HG02884 (cell line): ENCODE results near the gene SNRNP40.
"Not testable (repeated sequence)": the region's sequence is repeated elsewhere in the genome, so short reads cannot be mapped to it uniquely, and the experiment has no call there.

Experiments used
- ATAC-seq: cut with Tn5 transposase; IDR thresholded peaks from one replicate; pipeline ENCODE4 v1.9.1; 2021; ENCODE audit warnings: mild to moderate bottlenecking, moderate library complexity; ENCODE audit not compliant: unreplicated experiment

SNRNP40 gene

DNA sequence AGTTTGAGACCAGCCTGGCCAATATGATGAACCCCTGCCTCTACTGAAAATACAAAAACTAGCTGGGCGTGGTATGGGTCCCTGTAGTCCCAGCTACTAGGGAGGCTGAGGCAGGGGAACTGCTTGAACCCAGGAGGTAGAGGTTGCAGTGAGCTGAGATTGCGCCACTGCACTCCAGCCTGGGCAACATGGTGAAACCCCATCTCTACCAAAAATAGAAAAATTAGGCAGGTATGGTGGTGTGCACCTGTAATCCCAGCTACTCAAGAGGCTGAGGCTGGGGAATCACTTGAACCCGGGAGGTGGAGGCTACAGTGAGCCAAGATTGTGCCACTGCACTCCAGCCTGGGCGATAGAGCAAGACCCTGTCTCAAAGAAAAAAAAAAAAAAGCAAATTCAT lies 8.8 kb downstream of the SNRNP40 start:
- not testable (repeated sequence) for ATAC-seq

DNA sequence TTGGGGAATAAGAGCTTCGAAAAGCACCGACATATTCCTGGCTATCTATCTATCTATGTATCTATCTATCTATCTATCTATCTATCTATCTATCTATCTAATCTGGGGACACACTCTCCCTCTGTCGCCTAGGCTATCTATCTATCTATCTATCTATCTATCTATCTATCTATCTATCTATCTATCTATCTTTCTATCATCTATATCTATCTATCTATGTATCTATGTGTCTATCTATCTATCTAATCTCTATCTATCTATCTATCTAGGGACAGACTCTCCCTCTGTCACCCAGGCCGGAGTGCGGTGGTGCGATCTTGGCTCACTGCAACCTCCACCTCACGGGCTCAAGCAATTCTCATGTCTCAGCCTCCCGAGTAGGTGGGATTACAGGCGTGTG lies 14.2 kb downstream of the SNRNP40 start:
- ATAC-seq: not testable (repeated sequence)

GRCh38 chr1:31273619-31274018 lies 23.0 kb downstream of the SNRNP40 start:
- no peak for ATAC-seq

DNA sequence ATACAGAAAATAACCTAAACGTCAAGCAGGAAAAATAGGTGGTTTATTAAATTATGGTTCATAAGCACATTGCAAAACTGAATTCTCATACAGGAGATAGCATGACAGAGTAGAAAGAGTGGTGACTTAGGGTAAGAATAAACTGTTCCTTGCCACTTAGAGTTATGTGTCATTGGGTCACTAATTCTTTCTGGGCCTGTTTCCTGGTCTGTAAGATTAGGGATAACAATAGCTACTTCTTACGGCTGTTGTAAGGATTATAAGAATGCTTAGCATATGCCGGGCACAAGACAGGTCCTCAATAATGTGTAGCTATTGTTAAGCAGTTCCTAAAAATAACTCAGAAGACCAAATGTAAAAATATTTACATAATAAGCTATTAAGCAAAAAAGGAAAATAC lies 24.2 kb downstream of the SNRNP40 start:
- no peak for ATAC-seq

GRCh38 chr1:31266547-31266946 lies 30.0 kb downstream of the SNRNP40 start:
- no peak for ATAC-seq

DNA sequence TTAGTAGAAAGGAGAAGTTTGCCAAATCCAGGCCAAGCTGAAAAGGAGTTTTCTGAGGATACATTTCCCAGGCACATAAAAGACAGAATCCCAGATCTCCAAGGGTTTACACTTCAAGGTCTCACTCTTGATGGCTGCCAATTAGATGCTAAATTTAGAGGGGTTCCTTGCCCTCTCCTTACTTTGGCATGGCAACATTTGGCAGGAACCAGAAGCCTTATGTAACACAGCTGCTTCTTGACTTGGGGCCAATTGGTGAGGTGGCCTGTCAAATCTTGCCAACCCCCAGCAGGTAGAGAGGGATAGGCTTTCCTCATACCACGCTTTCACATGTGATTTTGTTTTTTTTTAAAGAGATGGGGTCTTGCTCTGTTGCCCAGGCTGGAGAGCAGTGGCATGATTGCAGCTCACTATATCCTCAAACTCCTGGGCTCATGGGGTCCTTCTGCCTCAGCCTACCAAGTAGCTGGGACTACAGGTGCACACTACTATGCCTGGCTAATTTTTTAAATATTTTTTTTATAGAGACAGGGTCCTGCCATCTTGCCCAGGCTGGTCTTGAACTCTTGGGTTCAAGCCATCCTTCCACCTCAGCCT lies 31.7 kb downstream of the SNRNP40 start:
- no peak for ATAC-seq

DNA sequence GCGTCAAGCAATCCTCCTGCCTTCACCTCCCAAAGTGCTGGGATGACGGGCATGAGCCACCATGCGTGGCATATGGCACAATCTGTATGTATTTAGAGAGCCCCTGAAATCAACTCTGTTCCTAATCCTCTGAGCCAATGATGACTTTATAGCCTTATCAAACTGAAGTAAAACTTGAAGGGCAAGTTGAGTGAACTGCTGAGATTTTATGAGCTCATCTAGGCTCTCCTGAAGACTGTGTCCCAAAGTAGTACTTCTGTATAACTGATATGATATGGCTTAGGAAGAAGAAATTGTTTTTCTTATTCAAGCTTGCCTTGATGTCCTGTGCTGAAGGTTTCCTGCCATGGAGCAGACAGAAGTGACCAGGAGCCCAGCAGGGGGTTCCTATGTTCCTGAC lies 33.2 kb downstream of the SNRNP40 start:
- no peak for ATAC-seq

DNA sequence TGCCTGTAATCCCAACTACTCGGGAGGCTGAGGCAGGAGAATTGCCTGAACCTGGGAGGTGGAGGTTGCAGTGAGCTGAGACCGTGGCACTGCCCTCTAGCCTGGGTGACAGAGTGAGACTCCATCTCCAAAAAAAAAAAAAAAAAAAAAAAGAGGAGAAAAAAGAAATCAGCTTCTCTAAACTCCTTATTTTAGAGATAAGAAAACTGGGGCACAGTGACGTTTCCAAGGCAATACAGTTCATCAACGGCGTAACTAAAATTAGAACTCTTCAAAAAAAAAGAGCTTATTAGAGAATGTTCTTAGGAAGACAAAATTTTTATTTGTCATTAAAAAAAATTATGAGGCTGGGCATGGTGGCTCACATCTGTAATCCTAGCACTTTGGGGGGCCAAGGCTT lies 34.2 kb downstream of the SNRNP40 start:
- not testable (repeated sequence) for ATAC-seq

- ATAC-seq: no peak
Observed at GRCh38 chr1:31261916-31262315, 34.7 kb downstream of the SNRNP40 start.

- no peak for ATAC-seq
Observed at GRCh38 chr1:31259746-31260145, 36.8 kb downstream of the SNRNP40 start.

GRCh38 chr1:31258581-31258980 lies 38.0 kb downstream of the SNRNP40 start:
- no peak for ATAC-seq

DNA sequence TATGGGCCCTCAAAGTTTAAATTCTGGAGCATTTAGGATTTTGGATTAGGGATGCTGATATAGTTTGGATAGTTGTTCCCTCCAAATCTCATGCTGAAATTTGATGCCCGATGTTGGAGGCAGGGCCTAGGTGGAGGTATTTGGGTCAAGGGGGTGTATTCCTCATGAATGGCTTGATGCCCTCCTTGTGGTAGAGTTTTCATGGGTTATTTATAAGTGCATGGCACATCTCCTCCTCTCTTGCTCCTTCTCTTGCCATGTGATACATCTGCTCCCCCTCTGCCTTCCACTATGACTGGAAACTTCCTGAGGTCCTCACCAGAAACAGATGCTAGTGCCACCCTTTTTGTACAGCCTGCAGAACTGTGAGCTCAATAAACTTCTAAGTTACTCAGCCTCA lies 39.4 kb downstream of the SNRNP40 start:
- ATAC-seq: no peak

DNA sequence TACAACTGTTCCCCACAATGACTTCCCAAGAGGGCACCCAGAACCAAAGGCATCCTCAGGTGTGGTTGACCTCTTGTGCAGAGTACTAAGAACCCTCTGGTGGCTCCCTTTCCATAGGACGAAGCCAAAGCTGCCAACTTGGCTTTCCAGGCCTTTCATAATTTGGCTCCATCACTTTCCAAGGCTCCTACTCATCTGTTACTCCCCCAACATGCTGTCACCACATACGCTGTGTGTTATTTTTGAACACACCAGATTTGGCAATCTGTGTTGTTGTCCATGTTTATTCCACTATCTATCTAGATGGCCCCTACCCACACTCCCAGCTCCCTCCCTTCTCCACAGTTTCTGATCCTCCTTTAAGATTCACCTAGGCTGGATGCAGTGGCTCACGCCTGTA lies 46.7 kb downstream of the SNRNP40 start:
- no peak for ATAC-seq

DNA sequence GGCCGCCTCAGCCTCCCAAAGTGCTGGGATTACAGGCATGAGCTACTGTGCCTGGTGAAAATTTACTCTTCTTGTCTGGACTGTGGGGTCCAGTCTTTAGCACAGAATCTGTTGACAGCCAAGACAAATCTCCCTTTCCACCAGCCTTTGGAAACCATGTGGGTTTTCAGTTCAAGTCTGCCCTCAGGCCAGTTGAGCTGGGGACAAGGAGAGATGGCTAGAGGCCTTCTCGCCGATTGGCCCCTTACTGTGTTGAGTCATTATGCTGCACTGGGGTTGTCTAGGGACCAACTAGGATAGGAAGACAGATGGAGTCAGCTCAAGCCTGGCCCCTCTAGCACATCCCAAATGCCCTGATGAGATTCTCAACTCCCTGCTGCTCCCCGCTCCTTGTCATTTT lies 48.3 kb downstream of the SNRNP40 start:
- ATAC-seq: no peak

GRCh38 chr1:31244326-31244725 lies 52.3 kb downstream of the SNRNP40 start:
- ATAC-seq: no peak

- ATAC-seq: no peak
Observed at GRCh38 chr1:31243501-31244286, 52.9 kb downstream of the SNRNP40 start.

GRCh38 chr1:31241321-31241720 lies 55.3 kb downstream of the SNRNP40 start:
- ATAC-seq: no peak

DNA sequence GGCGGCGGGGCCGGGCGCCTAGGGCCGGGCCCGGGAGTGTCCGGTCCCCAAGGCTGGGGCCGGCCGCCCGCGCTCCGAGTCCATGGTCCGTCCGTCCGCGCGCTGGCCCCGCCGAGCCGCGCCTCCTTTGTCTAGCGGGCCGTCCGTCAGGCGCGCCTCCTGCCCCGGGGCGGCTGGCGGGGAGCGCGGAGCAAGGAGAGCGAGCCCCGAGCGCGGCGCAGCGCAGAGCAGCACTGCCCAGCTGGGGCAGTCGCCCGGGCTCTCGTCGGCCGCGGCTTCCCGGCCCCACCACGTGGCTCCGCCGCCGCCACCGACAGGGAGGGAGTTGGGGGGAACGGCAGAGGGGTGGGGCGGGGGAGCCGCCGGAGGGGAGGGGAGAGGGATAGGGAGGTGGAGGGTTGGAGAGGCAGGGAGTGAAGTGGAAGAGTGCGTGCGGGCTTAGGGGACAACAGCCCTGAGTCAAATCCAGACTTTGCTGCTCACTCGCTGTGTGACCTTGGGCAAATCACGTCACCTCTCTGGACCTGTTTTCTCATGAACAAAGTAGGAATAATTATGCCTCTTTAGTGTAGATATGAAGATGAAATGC lies 56.8 kb downstream of the SNRNP40 start, which contains the start of gene NKAIN1:
NKAIN1 (minus strand) TSS at position 235 of the 589 bp plus-strand sequence. CDS start 340 bp downstream, outside the sequence.
- no peak for ATAC-seq

- no peak for ATAC-seq
Observed at GRCh38 chr1:31238986-31239613, 57.5 kb downstream of the SNRNP40 start.

DNA sequence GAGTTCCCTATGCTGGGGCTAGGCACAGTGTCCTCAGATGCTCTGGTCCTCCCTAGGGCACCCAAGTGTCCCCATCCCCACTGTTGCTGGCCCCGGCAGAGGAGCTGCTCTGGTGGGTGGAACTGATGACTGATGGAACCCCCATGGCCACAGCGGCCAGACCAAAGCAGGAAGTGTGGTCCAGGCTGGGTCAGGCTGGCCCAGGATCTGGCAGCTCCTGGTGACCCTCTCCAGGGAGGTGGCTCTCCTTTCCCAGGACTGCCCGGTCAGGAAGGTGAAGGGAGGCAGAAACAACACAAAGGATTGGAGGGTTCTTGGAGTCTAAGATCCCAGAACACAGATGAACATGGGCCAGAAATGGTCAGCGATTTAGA lies 58.0 kb downstream of the SNRNP40 start:
- no peak for ATAC-seq

DNA sequence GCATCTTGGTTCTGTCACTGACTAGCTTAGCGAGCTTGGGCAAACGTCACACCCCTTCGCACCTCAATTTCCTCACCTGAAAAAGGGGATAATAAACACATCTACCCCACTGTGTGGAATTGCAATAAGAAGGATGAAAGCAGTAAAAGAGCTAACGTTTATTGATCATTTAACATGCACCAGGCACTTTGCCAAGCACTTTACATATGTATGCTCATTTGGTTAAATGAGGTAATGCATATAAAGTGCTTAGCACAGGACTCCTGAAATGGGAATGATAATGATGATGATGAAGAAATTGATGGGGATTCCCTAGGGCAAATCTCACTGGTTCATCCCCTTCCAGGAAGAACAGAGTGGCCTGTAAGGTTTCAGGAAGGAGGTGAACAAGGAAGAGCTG lies 61.7 kb downstream of the SNRNP40 start:
- ATAC-seq: no peak
